ENCODE measurements around the gene TELO2.

GRCh38 chr16:1532081-1532760 lies 39.1 kb downstream of the TELO2 start:
- no peak for TF ChIP-seq POU6F1 (CRISPR knock-in tag; IDR thresholded peaks at IDR 0.05; ENCODE audit: borderline replicate concordance, low read depth)
- TF ChIP-seq TCF4 (CRISPR knock-in tag; IDR thresholded peaks at IDR 0.05; ENCODE audit: borderline replicate concordance) = no peak
- no peak for TF ChIP-seq ZNF70 (CRISPR knock-in tag; IDR thresholded peaks at IDR 0.05)
